PC-9 (cell line): ENCODE data around the gene OR56A5.

Experiments used
- CTCF ChIP-seq: fragments of 200-600 bp; sonication (generic); conservative IDR thresholded peaks from 2 replicates; pipeline ENCODE4 v1.6.1; 2017; ENCODE audit warnings: mixed run types, antibody characterized with exemption, mild to moderate bottlenecking, moderate library complexity
- EZH2 ChIP-seq: fragments of 200-600 bp; sonication (generic); IDR thresholded peaks from 2 replicates; pipeline ENCODE4 v1.8.0; 2017; ENCODE audit warnings: antibody characterized with exemption, low read depth

DNA sequence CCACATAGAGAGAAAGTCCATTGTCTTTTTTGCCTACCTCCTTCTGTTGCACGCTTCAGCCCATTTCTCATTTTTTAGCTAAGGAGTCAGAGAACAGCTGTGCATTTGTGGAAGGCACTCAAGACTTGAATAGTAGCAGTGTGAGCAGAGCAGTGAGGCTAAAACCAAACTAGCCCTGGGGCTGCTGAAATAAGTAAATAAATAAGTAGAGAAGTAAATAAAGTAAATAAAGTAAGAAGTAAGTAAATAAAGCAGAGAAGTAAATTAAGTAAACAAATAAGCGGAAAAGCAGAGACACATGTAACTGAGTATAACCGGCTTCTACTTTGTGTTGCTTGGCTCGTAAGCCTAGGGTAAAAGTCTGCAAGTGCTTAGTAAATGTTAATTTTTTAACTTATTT, 20.9 kb upstream of the OR56A5 start:
- TF ChIP-seq CTCF (no peak), EZH2 (no peak)
